Activated T-cell treated with anti-CD3 and anti-CD28 coated beads, Interleukin-2, amount 50 U/mL, for 72 hours (primary cell): Measurements from ENCODE around the gene METTL15. TPM values are rescaled to one million over a fixed set of nuclear protein-coding genes. Genes with fewer than 3 reads are reported as not detected.
A peak's percentile ranks its signal among the peaks of the same experiment; 100 is the strongest.
"Not testable (repeated sequence)": the region's sequence is repeated elsewhere in the genome, so short reads cannot be mapped to it uniquely, and the experiment has no call there.

Experiments
- ATAC-seq, 2 donors: fragments of 150-1000 bp; cut with Tn5 transposase; replicated peaks in 1 of 2; 2 replicates each; pipeline ENCODE4 v1.10.0; 2021; ENCODE audit warnings: moderate library complexity in 2 of 2, mild to moderate bottlenecking in 1 of 2
- DNase-seq, 2 donors: peaks; one replicate each; pipeline ENCODE4 v3.0.0; 2021 to 2022; ENCODE audit warnings: mixed read lengths in 1 of 2
- H3K27ac Mint-ChIP-seq: one replicate; pipeline ENCODE4 v1.8.0; 2022; ENCODE audit warnings: mild to moderate bottlenecking, moderate library complexity, mixed read lengths
- H3K27me3 Mint-ChIP-seq: one replicate; pipeline ENCODE4 v1.8.0; 2022; ENCODE audit warnings: low read depth, mixed read lengths
- H3K36me3 Mint-ChIP-seq, 2 donors: one replicate each; pipeline ENCODE4 v1.8.0; 2022; ENCODE audit warnings: mixed read lengths in 2 of 2, mild to moderate bottlenecking in 1 of 2; ENCODE audit not compliant: insufficient read depth in 2 of 2
- H3K4me1 Mint-ChIP-seq: one replicate; pipeline ENCODE4 v1.8.0; 2022; ENCODE audit warnings: low read depth, mixed read lengths
- H3K4me3 Mint-ChIP-seq, 2 donors: one replicate each; pipeline ENCODE4 v1.8.0; 2022; ENCODE audit warnings: mild to moderate bottlenecking in 2 of 2, mixed read lengths in 2 of 2, moderate library complexity in 2 of 2
- H3K9me3 Mint-ChIP-seq, 2 donors: one replicate each; pipeline ENCODE4 v1.8.0; 2022; ENCODE audit warnings: mixed read lengths in 2 of 2
- total RNA-seq, 2 donors: library from RNA; stranded (reverse); gene quantifications; one replicate each; pipeline ENCODE4 v1.2.3, GENCODE V29; 2022

Gene METTL15
- total RNA-seq, 2 donors from 2014 or later = 18.2 to 19.5 TPM

DNA sequence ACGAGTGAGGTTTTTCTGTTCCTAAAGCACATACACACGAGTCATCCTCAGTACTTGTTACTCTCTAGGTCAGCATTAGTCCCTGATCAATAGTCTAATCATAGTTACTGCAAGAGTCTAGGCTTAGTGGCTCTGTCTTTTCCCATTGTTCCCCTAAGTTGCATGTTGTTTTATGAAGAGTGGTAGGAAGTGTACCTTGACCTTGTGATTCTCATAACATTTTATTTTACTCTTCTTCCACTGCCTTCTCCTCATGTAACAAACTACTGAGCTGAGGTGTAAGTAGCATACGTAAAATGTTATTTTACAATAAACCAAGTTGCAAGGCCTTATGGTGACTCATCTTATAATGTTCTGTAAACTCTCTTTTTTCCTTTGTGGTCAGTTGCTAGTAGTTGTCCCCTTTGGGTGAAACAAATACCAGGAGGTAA, 15.0 kb downstream of the METTL15 start:
- no peak overlapping the region for H3K27ac Mint-ChIP-seq
- H3K27me3 Mint-ChIP-seq = no peaks in the 10 kb centered on the region
- peaks cover 5 to 7% of the 10 kb centered on the region in 2 donors for H3K36me3 Mint-ChIP-seq
- no peak overlapping the region for H3K4me3 Mint-ChIP-seq
- H3K4me1 Mint-ChIP-seq = peaks cover 6% of the 10 kb centered on the region
- no peaks in the 10 kb centered on the region for H3K9me3 Mint-ChIP-seq
- DNase-seq = no peak
- no peak for ATAC-seq

DNA sequence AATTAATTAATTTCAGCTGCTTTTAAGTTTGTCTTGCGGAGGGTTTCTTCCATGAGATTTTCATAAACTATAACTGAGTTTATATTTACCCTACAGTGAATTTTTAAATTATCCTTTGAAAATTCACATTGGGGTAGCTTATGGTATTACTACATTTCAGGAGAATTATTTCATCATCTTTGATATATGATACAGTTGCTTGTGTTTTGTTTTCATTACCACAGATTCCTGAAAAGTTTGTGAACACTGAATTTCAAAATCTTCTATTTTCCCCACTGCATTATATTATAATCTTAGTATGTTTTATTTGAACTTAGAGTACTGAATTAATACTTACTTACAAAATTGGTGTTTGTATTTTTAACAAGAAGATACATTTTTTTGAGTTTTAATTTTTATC, 24.4 kb downstream of the METTL15 start:
- no peaks in the 10 kb centered on the region for H3K27me3 Mint-ChIP-seq
- H3K9me3 Mint-ChIP-seq = peaks cover 4 to 5% of the 10 kb centered on the region in 2 donors
- H3K4me1 Mint-ChIP-seq = no peaks in the 10 kb centered on the region
- H3K36me3 Mint-ChIP-seq = peaks cover 4 to 25% of the 10 kb centered on the region in 2 donors
- no peak overlapping the region for H3K27ac Mint-ChIP-seq
- no peak overlapping the region for H3K4me3 Mint-ChIP-seq
- no peak for ATAC-seq
- no peak for DNase-seq

DNA sequence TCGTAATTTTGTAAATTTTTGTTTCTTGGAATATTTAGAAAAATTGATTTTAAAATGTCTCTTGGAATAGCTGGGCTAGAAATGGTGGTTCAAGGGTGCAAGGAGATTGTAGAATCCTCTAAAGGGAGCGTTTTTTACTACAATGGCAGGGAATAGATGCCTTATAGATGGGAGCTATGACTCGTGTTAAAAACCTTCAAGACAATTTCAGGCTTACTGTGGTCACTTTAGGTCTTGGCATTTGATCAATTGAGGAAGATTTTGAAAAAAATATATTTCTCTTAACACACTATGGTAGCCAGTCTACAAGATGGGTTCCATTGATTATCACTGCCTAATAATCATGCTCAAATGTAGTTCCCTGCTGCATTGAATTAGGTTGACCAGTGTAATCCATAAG, 25.0 kb downstream of the METTL15 start:
- Mint-ChIP-seq H3K4me1 (no peaks in the 10 kb centered on the region), H3K9me3 (peaks cover 4 to 5% of the 10 kb centered on the region in 2 donors), H3K36me3 (peaks cover 6 to 31% of the 10 kb centered on the region in 2 donors), H3K27ac (no peak overlapping the region), H3K4me3 (no peak overlapping the region), H3K27me3 (no peaks in the 10 kb centered on the region)
- ATAC-seq (no peak), DNase-seq (no peak)

DNA sequence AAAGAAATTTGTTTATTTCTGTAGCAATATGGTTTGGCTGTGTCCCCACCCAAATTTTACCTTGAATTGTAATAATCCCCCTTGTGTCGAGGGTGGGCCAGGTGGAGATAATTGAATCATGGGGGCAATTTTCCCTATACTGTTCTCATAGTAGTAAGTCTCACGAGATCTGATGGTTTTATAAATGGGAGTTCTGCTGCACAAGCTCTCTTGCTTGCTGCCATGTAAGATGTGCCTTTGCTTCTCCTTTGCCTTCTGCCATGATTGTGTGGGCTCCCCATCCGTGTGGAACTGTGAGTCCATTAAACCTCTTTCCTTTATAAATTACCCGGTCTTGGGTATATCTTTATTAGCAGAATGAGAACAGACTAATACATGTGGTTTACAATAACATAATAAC, 28.0 kb downstream of the METTL15 start:
- H3K4me1 Mint-ChIP-seq, H3K4me3 Mint-ChIP-seq, ATAC-seq, H3K27me3 Mint-ChIP-seq, H3K27ac Mint-ChIP-seq, DNase-seq, H3K9me3 Mint-ChIP-seq: not testable (repeated sequence)
- peaks cover 15 to 48% of the 10 kb centered on the region in 2 donors for H3K36me3 Mint-ChIP-seq

DNA sequence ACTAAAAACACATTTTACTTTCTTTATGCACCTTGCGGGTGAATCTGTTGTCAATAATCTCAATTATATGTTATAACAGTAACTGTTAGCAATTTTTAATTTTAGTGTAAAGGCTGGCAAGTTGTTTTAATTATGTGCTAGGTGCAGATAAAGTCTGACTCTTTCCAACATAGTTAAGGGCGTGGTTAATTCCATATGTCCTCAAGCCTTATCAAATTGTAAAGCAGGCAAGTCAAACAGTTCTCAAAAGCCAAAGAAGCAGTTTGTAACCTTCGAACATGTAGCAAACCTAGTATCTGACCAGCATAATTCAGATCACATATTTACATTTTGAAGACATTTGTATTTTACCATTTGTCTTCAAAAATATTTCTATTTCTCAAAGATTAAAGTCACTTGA, 29.2 kb downstream of the METTL15 start:
- ATAC-seq (no peak), DNase-seq (no peak)
- Mint-ChIP-seq H3K36me3 (peaks cover 16 to 48% of the 10 kb centered on the region in 2 donors), H3K9me3 (peaks cover 7 to 8% of the 10 kb centered on the region in 2 donors), H3K27me3 (no peaks in the 10 kb centered on the region), H3K4me3 (no peak overlapping the region), H3K27ac (no peak overlapping the region), H3K4me1 (no peaks in the 10 kb centered on the region)

DNA sequence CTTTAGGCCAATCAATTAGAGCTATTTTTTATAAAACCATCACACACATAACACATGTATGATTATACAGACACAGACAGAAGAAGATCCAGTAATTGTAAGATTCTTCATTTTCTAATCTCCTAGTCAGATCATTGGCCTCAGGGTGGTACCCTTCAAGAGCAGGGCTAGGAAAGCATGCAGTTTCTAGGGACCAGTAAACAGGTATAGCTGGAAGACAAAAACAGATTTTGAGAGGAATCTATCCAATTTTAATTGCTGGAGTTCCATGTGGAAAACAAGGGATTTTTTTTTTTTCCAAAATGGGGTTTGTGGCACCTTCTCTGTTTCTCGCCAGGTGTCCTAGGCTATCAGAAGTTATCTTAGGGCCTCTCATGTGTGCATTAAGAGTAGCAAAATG, 29.6 kb downstream of the METTL15 start:
- no peak overlapping the region for H3K4me3 Mint-ChIP-seq
- peaks cover 16 to 48% of the 10 kb centered on the region in 2 donors for H3K36me3 Mint-ChIP-seq
- peaks cover 7 to 8% of the 10 kb centered on the region in 2 donors for H3K9me3 Mint-ChIP-seq
- no peaks in the 10 kb centered on the region for H3K27me3 Mint-ChIP-seq
- ATAC-seq = no peak
- H3K4me1 Mint-ChIP-seq = no peaks in the 10 kb centered on the region
- no peak for DNase-seq
- no peak overlapping the region for H3K27ac Mint-ChIP-seq

DNA sequence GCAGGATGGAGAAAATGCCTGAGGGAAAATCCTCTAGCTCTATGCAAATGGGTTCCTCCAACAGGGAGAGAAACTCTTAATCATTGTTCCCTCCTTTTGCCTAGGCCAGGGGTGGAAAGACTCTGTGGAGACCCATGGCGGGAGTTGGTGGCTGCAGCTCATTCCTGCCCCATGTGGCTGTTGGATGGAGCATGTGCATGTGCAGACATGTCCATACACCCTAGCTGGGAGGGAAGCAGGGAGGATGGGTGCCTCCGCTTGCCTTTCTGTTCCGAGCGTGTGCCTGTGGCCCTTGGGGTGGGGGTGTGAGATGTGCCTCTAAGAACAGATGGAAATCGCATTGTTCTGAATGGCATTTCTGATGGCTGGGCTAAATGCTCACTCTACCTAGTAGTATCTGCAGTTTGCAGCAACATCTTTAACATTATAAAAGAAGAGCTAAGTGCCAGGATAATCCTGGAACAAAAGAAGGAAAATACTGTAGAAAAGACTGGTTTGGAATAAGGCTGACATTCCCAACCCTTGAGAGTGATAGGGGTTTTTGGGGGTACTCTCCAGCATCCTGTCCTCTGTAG, 31.7 kb downstream of the METTL15 start:
- Mint-ChIP-seq H3K36me3 (peaks cover 14 to 43% of the 10 kb centered on the region in 2 donors), H3K4me1 (no peaks in the 10 kb centered on the region)
- DNase-seq = no peak

DNA sequence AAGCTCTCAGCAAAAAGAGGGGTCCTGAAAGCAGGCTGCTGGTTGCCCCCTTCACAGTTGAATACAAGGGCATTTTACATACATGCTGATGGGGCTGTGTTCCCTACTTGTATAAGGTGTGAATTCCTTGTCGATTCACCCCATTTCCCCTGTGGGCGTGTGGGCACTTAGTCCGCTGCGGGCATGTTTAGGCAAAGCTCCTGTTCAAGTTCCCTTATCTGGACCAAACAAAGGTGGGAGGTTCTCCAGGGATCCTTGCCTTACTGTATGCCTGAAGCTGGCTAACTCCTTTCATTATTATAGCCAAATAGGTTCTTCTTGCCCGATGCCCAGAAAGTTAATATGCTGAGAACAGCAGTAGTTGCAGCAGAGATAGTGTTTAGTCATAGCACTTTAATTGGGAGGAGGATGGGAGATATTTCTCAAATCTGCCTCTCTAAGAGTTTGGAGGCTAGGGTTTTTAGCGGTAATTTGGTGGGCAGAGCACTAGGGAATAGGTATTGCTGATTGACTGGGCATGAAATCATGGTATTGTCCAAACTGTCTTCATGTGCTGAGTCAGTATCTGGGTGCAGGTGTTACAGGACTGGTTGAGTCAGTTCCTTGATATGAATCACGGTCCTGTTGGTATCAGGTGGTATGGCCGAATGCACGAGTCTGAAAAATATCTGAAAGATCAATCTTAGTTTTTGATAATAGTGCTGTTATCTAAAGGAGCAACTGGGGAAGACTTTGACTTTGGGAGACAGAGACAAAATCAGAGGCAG, 32.7 kb downstream of the METTL15 start:
- Mint-ChIP-seq H3K9me3 (peaks cover 5 to 6% of the 10 kb centered on the region in 2 donors), H3K4me1 (no peaks in the 10 kb centered on the region), H3K4me3 (no peak overlapping the region), H3K27ac (no peak overlapping the region), H3K27me3 (no peaks in the 10 kb centered on the region), H3K36me3 (peaks cover 12 to 38% of the 10 kb centered on the region in 2 donors)
- no peak for ATAC-seq
- DNase-seq = no peak

More for the DNA sequence above, 31.7 kb downstream of the METTL15 start:
- no peak for ATAC-seq
- no peak overlapping the region for H3K4me3 Mint-ChIP-seq
- peaks cover 5 to 7% of the 10 kb centered on the region in 2 donors for H3K9me3 Mint-ChIP-seq
- H3K27ac Mint-ChIP-seq = no peak overlapping the region
- H3K27me3 Mint-ChIP-seq = no peaks in the 10 kb centered on the region

DNA sequence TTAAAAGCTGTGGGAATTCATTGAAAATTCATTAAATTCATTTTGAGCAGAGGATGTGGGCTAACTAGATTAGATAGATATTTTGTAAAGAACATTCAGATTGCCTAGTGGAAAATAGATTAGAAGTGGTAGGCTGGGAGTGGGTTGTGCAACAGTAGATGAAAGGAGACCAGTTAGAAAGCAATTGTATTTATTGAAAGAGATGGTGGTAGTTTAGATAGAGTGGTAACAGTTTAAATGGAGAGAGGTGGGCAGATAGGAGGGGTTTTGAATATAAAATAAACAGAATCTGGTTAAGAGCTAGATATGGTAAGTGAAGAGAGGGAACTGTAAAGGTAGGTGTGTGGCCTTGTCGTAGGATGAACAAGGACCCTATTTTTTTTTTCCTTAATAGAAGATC, 34.5 kb downstream of the METTL15 start:
- H3K27ac Mint-ChIP-seq = no peak overlapping the region
- peaks cover 3% of the 10 kb centered on the region in 2 donors for H3K9me3 Mint-ChIP-seq
- DNase-seq (no peak), ATAC-seq (no peak)
- no peak overlapping the region for H3K4me3 Mint-ChIP-seq
- no peaks in the 10 kb centered on the region for H3K4me1 Mint-ChIP-seq
- H3K27me3 Mint-ChIP-seq = no peaks in the 10 kb centered on the region
- peaks cover 12 to 24% of the 10 kb centered on the region in 2 donors for H3K36me3 Mint-ChIP-seq

DNA sequence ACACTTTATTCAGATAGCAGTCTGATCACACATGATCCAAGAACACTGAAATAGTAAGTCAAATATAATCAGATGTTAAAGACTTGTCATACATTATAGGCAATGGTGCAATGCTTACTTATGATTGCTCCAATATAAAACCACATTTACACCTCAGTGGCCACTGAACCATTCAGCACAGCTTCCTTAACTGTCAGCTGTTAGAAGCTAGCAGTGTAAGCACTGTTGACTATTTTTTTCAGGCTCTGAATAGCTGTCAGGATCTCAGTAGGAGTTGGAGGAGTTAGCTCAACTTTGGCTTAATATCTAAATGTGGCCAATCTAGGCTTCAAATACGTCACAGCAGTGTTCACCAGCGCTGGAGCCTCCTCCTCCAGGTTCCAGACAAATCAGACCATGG, 36.6 kb downstream of the METTL15 start:
- no peak for ATAC-seq
- Mint-ChIP-seq H3K27ac (no peak overlapping the region), H3K27me3 (no peaks in the 10 kb centered on the region), H3K36me3 (peaks cover 2 to 8% of the 10 kb centered on the region in 2 donors), H3K4me3 (no peak overlapping the region), H3K4me1 (no peaks in the 10 kb centered on the region), H3K9me3 (peaks cover 1 to 3% of the 10 kb centered on the region in 2 donors)
- no peak for DNase-seq

DNA sequence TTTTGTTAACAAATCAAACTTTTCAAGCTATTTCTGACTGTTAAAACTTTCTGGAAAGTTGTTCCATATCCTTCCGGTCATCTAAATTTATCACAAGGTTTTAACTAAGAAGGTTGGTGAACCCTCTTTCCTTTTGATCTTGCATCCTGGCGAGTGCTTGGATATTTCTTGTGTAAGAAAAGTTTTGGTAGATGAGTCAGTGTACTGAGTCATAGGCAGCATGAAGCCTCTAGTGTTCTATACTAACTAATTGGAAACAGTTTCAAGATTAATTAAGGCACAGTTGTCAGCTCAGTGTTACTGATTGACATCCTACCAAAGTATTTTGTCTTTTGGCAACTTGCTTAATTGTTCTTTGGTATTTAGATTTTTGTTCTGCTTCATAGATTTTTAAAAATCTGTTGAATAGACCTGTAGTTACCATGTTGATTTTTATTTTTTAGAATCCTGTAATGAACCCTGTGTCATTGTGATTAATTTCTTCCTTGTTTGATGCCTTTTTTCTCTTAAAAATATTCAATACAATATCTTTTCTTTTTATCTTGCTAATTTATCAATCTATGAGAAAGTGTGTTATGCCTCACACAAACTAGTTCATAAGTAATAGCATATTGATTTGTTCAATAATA, 38.0 kb downstream of the METTL15 start:
- Mint-ChIP-seq H3K27me3 (no peaks in the 10 kb centered on the region), H3K27ac (no peak overlapping the region), H3K4me3 (no peak overlapping the region), H3K4me1 (peaks cover 4% of the 10 kb centered on the region), H3K9me3 (no peaks in the 10 kb centered on the region), H3K36me3 (peaks cover under 1% of the 10 kb centered on the region in 2 donors)
- DNase-seq (no peak), ATAC-seq (peak; percentile 39 to 52)

DNA sequence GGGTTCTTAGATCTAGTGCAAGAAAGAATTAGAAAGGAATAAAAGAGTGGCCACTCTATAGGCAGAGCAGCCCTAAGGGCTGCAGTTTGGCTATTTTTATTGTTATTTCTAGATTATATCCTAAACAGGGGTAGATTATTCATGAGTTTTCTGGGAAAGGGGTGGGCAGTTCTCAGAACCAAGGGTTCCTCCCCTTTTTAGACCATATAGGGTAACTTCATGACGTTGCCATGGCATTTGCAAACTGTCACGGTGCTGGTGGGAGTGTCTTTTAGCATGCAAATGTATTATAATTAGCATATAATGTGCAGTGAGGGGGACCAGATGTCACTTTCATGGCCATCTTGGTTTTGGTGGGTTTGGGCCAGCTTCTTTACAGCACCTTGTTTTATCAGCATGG, 44.6 kb downstream of the METTL15 start:
- DNase-seq = no peak
- Mint-ChIP-seq H3K36me3 (peaks cover under 1 to 9% of the 10 kb centered on the region in 2 donors), H3K27me3 (no peaks in the 10 kb centered on the region), H3K9me3 (no peaks in the 10 kb centered on the region), H3K4me3 (no peak overlapping the region), H3K27ac (no peak overlapping the region), H3K4me1 (peaks cover 4% of the 10 kb centered on the region)
- no peak for ATAC-seq

DNA sequence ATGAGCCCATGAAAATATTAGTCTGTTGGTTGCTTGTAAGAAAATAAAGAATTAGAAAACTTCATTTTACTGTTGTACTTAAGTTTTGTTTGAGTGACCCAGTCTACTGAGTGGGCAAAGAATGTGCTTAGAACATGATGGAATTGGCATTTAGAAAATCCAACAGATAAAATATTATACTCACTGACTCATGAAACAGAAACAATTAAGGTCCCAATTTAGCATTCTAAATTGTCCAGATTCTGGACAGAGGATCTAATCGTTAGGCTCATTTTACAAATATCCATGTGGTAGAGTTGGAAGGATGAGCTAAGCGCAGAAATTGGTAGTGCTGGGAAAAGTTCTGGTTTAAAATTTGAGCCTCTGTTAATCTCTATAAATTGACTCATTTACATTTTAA, 45.4 kb downstream of the METTL15 start:
- H3K27me3 Mint-ChIP-seq = no peaks in the 10 kb centered on the region
- ATAC-seq = no peak
- no peaks in the 10 kb centered on the region for H3K9me3 Mint-ChIP-seq
- H3K4me1 Mint-ChIP-seq = peaks cover 4% of the 10 kb centered on the region
- H3K36me3 Mint-ChIP-seq = peaks cover 6 to 12% of the 10 kb centered on the region in 2 donors
- H3K4me3 Mint-ChIP-seq = no peak overlapping the region
- DNase-seq = no peak
- H3K27ac Mint-ChIP-seq = no peak overlapping the region
